GM21825 (cell line): ENCODE measurements around the gene GNAQ.

ENCODE experiments used
- ATAC-seq: cut with Tn5 transposase; IDR thresholded peaks from one replicate; pipeline ENCODE4 v1.9.1; 2021; ENCODE audit warnings: mild to moderate bottlenecking, moderate library complexity; ENCODE audit not compliant: unreplicated experiment

GNAQ gene

DNA sequence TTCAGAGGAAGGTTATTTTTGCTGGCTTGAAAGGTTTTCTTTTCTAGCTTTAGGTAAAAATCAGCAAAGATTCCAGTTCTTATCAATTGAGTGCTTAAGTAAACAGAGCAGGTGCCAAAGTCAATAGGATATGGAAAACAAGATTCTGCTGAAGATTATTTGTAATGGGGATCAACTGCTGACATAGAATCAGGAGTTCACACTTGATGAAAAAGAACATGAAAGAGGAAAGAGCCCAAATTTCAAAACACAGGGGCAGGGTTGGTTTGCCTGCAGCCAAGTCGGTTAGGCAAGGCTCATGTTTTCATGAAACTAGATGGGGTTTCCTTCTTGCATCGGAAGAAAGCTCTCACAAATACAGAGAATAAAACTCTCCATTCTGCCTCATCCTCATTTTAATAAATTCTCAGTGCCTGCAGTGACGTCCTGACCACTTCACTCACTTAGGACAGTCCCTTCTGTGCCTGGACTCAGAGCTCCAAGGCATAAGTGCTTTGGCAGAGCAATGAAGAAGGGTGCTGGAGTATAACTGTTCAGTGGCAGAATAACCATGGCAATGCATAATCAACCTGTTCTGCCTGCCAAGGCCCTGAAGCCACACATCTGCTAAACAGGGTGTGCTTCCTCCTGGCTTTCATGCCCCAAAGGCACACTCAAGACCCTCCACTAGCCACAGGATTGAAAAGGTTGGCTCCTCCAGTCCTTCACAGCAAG, 179.6 kb downstream of the GNAQ start:
- ATAC-seq = no peak

DNA sequence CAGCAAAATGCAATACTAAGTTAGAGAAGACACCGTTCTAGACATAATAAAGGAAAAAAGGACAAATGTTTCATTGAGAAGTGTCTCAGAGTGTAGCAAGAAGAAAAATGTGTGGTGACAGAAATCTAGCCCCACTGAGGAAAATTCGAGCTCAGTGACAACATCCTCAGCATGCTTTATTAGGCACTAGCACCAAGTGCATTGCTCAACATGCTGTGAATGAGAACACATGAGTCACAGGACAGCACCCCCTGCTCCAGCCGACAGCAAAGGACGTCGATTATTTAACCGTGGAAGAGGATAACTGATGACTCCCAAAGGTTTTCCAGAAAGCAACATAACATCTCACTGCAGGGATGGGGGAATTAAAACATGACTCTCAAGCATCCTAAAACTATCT, 182.7 kb downstream of the GNAQ start:
- no peak for ATAC-seq

DNA sequence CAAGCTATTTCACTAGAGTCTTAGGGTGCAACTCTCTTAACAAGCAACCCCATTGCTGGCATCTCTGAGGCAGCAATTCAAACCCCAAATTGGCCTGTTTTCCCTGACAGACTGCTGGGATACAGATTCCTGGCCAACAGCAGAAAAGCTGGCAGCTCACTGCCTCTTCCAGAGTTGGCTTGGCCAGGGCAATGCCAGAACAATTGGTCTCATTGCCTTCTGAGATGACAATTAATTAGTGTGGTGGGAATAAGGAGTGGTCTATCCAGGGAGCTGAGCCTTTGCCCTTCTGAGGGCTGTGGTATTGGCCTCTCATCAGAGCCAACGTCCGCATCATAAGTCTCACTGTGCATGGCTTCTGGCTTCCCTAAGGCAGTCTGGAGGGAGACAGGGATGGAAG, 183.2 kb downstream of the GNAQ start:
- no peak for ATAC-seq

DNA sequence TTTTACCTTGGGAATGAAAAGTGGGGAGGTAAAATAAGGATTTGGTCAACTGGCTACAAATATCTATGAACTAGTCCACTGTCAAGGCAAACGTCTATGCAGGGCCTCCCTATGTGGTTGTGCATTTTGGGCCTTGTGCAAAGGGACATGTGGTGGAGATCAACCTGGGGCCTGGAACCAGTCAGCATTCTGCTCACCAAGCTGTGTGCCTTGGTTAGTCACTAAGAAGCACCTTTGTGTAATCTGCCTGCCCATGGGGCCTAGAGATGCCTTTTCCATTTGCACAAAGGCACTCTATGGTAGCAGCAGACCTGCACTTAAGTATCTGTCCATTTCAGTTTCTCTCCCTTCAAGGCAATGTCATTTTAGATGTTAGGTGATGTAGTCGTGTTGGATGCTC, 184.0 kb downstream of the GNAQ start:
- ATAC-seq = no peak

DNA sequence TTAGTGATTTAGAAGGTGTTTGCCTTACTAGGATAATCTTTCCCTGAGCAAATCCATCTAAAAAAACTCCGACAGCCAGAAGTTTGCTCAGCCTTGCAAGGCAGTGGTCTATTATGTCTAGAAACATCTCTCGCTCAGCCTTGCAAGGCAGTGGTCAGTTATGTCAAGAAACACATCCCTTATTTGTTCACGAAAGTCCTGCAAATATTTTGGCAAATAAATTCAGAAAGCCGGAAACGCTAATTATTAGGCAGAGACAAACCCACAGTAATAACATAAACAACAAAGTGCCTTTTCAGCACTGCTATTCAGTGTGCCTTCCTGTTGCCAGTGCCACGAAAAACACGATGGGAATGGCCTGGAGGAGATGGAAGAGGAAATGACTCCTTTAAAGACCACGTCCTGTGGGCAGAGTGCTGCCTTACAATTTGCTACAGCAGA, 184.5 kb downstream of the GNAQ start:
- ATAC-seq = no peak

DNA sequence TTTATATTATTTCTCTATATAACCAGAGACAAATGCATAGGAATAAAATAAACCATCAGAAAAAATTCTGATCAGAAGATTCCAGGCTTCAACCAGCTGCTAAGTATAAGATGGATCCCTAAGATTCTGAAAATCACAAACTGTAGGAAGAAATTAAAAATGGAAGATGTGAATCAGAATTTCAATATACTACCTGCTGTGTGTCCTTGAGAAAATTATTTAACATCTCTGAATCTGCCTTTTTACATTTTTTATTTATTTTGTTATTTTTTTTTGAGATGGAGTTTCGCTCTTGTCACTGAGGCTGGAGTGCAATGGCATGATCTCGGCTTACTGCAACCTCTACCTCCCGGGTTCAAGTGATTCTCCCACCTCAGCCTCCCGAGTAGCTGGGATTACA, 187.2 kb downstream of the GNAQ start:
- ATAC-seq = no peak

DNA sequence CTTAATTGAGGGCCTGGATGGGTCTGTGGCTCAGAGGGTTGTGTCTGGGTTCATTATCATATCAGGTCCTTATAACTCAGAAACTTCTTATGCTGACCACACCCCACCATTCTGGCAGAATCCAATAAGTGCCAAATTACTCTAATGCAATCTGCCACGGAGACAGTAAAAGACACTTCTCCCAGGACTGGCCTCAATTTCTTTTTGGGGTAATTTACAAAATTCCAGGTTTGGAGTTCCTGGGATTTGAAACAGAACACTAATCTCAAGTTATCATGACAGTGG, 187.8 kb downstream of the GNAQ start:
- ATAC-seq = no peak

DNA sequence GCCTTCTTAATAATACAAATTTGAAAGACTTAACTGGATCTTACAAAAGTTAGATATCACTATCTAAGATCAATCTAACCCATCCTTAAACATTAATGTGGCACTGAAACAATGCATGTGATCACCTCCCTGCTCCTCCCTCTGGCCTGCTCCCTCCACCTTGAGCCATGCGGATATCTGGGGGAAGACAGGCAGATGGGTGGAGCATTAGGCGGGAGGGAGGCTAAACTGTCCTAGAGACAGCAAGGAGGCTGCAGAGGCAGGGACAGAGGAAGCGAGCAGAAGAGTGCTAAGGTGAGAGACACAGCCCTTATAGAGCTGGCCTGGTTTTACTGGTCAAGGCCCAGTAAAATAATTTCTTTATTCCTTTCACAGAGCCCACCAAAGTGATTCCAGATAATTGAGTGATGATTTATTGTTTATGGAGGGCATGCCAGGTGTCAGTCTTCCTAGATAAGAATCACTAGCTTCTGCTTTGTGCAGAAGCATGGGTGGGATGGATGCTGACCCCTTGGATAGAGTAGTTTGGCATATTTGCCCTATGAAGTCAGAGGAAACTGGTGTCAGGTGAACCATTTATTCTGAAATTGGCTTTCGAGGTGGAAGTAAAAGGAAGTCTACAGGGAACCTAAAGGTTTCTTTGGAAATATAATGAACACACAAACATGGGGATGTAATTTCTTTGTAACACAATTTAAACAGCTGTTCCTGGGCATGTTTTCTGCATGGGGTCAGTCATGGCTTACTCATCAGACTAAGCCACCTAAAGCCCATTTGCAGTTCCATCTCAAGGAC, 188.3 kb downstream of the GNAQ start:
- ATAC-seq = no peak

DNA sequence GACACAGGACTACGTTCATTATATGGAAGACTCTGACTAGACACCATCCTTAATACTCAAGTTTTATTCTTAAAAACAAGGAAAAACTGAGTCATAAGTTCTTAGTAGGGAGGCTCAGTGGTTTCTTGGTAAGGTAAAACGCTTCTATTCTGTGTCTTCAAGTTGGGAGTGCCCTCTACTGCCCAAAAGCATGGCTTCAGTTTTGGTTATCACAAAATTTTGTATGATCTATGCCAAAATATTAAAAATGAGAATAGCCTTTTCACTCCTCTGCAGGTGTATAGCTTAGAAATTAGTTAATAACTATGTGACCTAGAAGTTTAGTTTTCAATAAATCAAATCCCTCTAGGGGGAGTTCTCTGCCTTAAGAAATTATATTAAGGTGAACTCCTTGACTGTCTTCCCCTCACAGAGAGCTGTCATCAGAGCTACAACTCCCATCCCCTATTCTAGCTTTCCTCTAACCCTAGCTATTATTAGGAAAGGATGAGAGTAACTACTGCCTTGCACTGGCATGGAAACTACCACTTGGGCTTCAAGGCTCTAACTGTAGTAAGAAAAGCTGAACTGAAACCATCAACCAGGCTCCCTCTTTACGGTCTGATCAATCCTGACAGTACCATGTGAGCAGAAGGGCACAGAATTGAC, 189.7 kb downstream of the GNAQ start:
- peak; percentile 89 for ATAC-seq

DNA sequence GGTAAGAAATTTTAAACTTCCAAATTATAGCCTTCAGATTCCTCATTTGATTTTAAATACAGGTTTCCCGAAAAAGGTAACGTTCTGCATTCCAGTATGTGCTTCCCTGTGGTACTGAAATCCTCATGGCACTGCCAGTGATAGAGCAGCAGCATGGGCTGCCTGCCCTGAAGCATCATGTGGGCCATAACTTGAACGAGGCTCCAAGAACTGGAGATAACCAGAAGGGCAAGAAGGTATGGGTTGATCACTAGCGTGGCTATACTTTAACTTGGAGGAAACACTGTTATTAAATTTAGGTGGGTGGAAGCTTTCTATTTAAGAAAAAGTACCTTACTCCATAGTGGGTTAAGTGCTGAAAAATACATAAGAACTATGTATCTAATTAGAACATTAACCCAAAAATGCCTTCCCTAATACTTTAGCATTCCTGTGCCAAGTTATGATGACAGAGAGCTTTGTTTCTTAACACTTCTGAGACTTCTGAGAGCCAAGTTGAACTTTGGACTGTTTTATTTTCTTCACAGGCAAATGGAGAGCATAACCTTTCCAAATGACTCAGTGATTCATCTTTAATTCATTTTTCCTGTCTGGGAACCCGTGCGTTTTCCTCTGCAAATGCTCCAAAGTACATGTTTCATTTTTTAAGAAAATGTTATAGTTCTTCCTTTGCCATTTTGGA, 192.0 kb downstream of the GNAQ start:
- no peak for ATAC-seq

DNA sequence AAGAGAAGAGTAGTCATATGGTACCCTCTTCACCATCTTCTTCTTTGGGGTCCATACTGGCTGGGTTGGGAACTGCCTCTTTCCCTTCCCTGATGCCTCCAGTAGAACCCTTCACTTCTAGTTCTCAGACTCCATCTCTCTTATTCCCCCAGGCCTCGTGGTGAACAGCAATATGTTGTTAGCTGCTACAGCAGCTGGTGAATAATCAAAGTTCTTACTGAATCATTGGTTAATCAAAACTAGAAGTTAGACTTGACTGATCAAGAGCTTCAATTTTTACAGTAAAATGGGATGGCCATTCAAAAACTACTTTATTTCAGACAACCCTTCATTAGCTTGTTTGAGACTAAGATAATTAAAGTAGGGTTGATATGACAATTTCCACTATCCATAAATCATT, 192.6 kb downstream of the GNAQ start:
- ATAC-seq = no peak

DNA sequence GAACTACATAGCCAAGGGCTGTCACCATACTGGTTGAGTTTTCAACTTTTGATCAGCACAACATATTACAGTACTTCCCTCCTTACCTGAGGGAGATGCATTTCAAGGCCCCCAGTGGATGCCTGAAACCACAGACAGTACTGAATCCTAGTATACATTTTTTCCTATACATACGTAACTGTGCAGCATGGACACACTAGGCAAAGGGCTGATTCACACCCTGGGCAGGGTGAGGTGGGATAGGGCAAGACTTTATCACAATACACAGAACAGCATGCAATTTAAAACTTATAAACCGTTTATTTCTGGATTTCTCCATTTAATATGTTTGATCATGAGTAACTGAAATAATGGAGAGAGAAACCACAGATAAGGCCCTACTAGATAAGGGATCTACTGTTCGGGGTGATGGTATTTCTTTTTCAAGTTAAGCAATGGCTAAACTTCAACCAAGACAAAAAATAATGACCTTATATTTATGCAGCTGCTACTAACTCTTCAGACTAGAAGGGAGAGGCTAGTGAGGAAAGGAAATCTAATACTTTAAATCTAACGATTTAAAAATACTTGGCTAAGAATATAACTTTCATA, 196.6 kb downstream of the GNAQ start:
- no peak for ATAC-seq

DNA sequence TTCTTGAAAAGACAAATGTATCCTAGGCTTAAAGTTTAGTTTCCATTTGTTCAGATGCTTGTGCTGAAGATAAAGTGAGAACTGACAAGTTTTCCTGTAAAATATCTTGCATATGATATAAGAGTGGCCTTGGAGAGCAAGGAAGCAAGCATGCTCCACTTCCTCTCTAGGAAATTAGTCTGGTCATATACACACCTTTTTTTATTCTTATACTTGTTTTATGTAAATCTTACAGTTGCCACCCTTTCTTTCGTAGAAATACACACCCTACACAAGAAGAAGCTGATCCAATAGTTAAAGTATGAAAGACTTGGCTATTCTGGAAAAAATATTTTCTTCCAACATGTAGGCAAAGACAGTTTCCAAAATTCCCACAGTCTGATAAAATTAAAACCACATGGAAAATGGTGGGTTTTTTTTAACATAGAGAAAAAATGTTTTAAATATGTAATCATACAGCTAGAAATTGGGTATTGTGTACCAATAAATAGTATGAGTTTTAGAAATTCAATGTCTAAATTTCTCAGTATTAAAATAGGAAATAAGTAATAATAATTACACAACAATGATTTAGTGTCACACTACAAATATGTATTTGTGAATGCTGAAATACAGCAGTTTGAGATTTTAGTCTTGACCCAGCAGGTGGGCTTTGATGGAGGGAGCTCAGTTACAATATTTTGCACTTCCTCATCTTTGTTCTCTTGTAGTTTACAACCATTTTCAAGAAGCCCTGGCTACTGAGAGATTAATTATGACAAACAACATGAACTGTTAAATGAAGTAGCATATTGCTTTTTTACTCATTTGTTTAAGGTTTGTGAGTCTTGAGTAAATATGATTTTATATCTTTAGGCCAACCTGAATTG, 197.8 kb downstream of the GNAQ start:
- ATAC-seq = no peak

DNA sequence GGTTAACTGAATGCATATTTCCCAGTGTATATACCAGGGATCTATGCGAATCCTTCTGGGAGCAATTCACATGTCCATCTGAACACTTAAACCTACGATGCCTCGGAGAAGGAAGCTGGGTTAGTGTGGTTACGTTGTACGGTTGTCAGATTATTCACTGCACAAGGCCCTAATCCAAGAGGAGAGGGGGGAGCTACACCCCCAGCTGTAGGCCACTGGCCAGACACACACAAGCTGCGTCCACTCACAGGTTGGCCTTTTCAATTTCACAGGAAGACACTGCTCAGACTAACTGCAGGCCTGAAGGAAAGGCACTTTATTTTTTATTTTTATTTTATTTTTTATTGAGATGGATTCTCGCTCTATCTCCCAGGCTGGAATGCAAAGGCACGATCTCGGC, 199.0 kb downstream of the GNAQ start:
- no peak for ATAC-seq

DNA sequence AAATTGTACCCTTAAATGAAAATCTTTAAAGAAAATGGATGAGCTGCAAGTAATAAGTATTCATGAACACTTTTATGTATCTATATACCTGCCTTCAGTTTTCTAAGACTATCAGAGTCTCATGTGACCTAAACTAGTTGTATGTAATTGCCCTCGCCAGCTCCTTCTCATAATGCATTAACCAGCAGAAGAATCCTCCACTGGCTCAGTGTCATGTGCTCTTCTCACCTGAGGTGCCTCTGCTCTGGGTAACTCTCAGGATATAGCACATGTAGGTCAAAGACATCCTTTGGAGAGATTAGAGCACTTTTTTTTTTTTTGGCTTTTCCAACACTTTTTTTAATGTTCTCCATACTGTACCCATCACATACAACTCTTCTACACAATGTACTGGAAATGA, 199.8 kb downstream of the GNAQ start:
- ATAC-seq = no peak

DNA sequence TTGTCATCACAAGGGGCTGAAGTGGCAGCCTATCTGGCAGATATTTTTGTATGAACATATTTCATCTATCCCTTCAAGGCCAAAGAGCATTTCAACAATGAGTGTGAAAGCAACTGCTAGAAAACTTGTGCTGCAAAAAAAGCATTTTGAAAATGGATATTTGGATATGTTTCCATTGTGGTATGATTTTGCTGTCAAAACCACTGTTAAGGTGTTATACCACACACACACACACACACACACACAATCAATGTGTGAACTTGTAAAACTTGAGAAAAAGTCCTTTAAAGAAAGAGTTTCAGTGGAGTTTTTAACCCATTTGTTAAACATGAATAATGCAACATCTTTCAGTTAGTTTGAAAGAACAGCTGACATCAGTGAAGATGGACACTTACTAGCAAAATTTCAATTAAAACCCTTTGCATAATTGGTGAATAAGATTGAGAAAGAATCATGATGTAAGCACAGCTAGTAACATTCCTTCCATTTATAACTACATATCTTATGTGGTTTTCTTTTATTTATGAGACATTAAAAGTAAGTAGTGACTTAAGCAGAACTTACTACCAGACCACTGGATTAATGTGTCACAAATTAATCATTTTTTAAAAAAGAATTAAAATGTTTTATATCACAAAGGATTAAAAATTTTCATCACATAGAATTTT, 200.9 kb downstream of the GNAQ start:
- ATAC-seq = no peak

DNA sequence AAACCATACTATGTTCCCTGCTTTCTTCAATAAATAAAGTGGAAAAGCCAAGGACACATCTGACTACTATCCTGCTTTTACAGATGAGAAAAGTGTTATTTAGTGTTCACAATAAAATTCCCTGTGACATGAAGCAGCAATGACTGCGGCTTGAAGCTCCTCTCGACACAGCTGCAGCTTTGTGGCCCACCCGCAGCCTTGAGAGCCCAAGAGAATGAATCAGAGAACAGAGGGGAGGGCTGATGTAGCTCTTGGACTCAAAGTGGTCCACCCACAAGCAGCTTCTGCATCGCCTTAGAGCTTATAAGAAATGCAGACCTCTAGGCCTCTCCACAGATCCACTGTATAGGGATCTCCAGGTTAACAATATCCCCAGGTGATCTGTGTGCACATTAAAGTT, 202.2 kb downstream of the GNAQ start:
- no peak for ATAC-seq

DNA sequence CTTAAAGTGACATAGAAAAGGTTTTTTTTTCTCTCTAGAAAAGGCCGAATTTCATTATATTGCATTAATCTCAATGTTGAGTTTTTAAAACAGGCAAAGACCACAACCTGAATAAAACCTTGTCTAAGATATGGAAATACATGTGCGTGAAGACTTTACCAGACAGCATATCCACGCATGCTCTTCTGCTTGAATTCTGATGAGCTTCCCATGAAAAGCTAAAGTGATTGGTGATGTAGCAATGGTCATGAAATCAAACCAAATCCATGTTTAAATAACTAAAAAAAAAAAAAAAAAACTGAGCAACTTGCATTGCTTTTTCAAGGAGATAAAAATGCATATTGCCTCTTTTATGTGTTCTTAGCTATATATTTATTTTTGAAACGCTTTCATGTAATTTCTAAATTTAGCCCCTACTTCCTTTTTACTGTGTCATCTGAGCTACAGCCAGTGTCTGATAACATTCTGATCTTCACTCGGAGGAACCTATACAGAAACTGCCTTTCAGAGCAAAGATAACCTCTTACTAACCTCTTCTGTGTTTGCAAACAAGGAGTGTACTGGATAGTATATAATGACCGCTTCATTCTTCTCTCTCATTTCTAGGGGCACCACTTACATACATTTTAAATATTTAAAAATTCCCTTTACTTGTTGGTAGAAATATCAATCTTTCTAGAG, 204.4 kb downstream of the GNAQ start:
- ATAC-seq = peak; percentile 63

DNA sequence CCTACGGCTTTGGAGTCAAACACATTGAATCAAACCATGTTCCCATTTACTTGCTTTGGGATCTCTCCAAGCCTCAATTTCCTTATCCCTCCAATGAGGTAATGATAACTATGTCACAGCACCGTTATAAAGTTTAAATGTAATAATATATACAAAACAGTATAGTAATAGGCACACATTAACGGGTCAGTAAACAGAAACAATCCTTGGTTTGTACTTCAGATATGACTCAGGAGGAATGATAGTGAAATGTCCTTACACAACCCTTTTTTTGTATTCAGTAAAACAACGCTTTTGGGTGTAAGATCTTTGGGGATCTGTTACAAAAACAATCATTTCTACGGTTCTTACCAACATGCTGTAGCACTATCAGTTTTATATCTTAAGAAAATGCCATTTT, 205.0 kb downstream of the GNAQ start:
- ATAC-seq = no peak
